Right lung (tissue), 5 donors: ENCODE data around the gene P2RY11. TPM values are rescaled to one million over a fixed set of nuclear protein-coding genes. Genes with fewer than 3 reads are reported as not detected.
A peak's percentile ranks its signal among the peaks of the same experiment; 100 is the strongest.

Experiments
- DNase-seq, 2 donors: peaks; one replicate each; pipeline ENCODE4 v3.0.0-alpha.2; 2013
- polyA plus RNA-seq, 5 donors: library from polyadenylated mRNA; unstranded; fragments of 120-200 nt; gene quantifications; one replicate each; pipeline versions ENCODE4 v1.2.1 to v1.2.3, GENCODE V29; 2013; ENCODE audit warnings: inconsistent platforms in 1 of 5, low replicate concordance in 1 of 5; ENCODE audit not compliant: insufficient read length in 5 of 5, insufficient read depth in 1 of 5

The P2RY11 gene
- polyA plus RNA-seq, 5 donors = 7.1 to 15.1 (median 10.9) TPM

DNA sequence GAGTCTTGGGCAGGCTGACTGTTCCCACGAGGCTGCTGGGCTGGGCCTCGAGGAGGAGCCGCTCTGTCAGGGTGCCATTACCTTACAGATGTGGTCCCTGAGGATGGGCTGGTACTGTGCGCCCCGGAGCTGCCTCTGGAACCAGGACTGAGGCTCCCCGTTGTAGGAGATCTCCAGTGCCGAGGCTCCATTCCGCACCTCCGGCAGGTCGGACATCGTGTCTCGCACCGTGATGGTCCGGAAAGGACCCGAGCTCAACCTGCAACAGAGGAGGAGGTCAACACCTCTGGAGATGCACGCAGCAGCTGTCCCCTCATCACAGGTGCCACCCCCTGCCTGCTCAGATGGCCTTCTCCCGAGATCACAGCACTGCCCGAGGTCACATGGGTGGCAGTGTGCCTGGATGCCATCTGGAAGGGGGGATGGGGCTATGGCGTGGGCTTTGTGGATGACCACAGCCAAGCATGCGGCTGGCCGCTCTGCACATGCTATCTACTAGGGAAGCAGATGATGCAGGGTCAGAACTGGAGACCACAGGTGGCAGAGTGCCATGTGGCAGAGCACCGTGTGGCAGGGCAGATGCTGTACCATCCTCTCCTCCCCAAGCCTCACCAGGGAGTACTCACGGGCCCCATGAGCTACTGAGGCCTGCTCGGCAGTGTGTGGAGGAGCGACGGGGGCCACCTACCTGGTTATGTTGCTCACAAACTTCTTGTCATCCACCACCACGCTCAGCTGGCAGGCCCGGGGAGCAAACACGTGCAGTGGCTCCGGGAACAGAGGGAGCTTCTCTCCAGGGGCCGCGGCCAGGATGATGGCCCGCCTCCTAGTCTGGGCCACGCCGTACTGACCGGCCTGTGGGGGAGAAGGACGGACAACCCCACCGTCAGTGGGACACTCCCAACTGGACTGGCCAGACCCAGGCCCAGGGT, 26.5 kb downstream of the P2RY11 start:
- DNase-seq = no peak

DNA sequence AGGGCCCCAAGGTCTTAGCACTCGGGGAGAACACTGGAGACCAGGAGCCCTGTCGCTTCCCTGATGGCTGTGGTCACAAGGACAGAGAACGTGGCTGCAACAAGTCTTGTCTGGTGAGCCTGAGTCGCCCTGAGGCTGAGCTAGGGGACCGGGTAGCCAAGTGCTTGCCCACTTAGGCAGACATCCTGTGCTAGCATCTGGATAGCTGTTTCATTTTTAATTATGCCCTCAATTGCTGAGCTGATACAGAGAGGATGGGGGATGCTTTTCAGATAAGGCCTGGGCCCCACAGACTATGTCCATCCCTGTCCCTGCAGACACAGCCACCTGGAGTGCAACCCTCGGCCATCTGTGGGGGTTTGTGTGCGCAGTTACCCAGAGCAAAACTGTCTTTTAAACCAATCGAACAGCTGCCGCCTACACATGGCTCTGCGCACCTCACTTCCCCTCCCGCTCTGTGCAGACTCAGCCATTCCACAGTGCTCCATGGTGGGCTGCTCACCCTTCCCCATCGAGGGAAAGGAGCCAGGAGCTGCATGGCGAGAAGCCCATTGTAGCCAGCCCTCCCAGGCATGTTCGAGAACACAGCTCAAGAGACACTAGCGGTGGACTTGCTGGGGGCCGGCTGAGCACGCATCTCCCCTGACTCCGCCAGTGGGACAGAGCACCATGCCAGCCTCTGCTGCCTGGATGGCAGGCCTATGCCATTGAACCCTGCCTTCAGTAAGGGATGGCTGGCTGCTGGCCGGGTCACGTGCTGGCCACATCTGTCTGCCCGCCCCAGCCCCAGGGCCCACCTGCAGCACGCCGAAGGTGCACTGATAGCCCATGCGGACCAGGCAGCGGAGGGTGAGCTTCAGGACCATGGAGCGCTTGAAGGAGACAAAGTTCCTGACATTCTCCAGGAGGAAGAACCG, 27.6 kb downstream of the P2RY11 start:
- DNase-seq = no peak

DNA sequence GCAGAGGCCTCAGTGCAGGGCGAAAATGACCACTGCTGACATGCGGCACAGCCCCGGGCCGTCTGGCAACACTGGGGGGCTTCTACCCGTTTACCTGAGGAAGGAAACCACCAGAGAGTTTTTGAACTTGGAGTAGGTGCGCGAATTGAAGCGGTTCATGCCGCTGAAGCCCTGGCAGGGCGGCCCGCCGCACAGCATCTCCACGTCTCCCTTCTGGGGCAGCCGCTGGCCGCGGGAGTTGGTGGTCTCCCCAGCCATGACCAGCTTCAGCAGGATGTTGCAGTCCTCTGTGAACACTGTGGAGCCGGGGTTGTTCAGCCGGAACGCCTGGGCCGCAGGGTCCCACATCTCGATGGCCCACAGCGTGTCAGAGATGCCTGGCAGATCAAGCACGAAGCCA, 28.5 kb downstream of the P2RY11 start:
- no peak for DNase-seq

DNA sequence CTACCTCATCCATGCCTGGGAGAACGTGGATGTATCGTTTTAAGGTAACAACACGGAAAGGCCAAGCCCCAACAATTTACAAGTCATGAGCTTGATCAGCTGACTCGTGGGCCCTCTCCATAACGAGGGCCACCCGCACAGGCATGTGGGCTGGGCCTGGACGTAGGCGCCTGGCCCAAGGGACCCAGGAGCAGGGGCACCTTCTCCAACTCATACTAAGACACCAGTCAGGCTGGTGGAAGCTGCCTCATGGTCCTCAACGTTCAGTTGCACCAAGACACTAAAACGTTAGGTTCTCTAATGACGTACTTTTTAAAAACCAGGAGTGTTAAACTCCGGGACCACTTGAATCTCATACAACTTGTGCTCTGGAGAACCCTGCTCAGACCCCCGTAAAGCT, 30.0 kb downstream of the P2RY11 start:
- no peak for DNase-seq

DNA sequence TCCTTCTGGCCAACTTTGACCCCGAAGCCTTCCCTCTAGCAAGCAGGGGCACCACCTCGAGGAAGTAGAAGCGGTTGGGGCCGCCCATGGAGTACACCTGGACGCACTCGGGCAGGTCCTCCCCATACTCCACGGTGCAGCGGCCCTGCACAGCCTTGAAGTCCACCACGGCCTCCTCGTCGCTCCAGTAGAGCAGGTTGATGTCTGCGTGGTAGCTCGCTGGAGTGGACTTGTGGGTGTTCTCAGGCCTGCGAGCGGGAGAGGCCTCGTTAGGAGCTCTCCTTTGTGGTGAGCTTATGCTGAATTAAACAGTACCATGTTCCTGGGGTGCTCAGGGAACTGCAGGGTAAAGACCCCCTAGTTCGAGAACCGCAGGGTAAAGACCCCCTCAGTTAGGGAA, 30.5 kb downstream of the P2RY11 start:
- DNase-seq = no peak

DNA sequence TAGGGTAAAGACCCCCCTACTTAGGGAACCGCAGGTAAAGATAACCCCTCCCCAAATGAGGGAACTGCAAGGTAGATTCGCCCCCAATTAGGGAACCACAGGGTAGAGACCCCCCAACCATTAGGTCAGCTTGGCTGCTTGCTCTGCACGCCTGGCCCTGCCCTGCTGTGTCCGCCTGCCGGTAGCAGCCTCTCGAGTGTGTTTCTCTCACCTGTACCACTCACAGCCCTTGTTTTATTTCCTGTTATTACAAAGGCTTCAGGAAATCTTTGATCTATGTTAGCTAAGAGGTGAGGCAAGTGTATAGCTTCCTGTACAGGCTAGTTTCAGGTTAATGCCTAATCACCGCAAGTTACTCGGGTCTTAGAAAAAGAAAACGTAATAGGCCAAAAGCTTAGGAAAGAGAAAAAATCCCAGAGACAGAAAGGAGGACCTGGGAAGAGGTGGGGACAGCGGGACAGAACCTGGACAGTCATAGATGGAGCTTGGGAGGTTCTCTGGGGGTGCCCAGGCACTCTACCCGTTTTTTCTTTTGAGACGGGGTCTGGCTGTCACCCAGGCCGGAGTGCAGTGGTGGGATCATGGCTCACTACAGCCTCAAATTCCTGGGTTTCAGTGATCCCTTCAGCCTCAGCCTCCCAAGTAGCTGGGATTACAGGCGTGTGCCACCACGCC, 31.3 kb downstream of the P2RY11 start:
- DNase-seq = peak; percentile 26 to 27

DNA sequence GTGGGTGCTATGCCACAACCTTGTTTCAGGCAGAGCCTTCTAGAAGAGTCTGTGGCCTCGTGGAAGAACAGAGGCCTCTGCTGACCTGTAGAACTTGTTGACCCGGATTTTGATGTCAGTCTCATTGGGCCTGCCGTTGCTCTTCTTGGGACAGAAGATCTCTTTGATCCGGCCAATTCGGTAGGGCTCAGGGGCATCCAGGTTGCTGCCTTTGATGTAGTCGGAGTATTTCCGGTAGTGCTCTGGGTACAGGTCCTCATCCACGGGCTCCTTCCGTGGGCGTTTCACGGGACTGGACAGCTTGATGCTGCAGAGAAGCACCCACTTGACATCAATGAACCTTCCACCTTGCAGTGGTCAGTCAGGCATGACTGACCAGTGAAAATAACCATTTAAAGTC, 32.2 kb downstream of the P2RY11 start:
- no peak for DNase-seq

DNA sequence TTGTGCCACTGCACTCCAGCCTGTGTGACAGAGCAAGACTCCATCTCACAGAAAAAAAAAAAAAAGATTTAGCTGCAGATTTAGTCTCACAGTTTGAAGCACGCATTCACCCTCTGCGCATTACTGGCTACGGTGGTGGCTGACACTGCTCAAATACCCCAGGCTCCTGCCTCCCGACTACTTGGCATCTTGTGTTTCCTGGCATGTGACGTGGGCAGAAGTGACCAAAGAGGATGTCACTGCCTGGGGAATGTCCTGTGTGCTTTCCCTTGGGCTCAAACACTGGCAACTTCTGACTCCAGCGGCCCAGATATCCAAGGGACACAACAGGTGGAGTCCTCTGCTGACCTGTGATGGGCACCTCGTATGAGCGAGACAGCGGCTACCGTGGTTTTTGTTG, 32.9 kb downstream of the P2RY11 start:
- no peak for DNase-seq

DNA sequence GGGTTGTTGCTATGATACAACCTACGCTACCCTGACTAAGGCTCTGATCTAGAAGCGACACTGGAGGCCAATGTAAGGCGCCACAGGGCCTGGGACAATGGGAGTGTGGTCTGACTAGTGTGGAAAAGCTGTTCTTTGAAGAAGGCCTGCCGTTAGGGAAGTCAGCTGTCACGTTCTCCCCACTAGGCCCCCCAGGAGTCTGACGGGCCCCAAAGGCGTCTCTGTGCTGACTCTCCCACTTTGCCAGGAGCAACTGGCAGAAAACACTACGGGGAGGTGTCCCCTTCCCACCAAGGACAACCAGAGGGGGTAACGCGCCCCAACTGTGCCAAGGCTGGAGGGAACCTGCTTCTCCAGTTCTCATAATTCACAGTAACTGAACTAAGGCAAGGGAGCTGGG, 33.5 kb downstream of the P2RY11 start:
- DNase-seq = no peak

DNA sequence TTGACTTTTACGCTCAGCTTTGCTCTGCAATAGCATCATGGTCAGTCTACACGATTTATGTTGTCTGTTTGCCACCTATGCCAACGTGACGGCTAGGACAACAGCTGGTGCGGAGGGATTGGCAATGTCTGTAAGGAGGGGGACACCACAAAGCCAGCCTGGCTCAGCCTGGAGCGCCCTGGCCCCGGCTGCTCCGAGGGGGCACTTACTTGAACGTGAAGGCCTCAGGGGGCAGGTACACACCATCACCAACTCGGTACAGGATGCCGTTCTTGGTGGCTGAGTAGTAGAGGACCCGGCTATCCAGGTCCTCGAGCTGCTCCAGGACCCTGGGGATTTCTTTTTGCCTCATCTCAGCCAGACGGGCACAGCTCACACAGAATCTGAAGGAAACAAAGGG, 34.6 kb downstream of the P2RY11 start:
- no peak for DNase-seq

DNA sequence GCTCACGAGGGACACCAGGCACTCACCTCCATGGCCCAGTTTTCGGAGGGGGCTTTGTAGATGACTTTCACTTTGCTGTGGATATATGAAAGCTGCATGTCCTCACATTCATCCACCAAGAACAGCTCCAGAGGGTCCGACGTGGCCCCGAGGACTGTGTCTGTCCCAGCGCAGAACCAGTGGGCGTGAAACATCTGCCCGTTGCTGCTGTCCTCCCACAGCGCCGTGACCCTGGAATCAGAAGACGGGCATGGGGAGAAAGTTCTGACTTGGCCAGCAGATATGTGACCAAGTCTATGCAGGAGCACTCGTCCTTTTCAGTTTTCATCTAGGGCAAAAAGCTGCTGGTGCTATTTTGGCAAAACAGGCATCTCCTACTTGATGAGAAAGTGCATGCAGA, 37.9 kb downstream of the P2RY11 start:
- no peak for DNase-seq

DNA sequence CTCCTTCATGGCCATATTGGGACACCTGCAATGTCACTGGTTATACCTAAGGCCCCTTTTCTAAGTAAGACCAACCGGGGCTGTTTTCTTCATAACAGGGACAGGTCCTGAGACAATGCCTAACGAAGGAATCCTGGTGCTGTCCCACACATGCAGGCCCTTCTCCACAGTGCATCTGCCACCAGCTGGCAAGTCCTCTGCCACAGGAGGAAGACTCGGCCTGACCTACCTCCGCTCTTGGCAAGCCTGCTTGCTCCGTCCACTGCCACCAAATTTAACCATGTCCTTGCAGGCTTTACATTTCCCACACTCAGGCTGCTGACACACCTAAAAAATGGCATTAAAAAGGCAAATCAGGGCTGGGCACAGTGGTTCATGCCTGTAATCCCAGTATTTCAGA, 40.0 kb downstream of the P2RY11 start:
- no peak for DNase-seq

DNA sequence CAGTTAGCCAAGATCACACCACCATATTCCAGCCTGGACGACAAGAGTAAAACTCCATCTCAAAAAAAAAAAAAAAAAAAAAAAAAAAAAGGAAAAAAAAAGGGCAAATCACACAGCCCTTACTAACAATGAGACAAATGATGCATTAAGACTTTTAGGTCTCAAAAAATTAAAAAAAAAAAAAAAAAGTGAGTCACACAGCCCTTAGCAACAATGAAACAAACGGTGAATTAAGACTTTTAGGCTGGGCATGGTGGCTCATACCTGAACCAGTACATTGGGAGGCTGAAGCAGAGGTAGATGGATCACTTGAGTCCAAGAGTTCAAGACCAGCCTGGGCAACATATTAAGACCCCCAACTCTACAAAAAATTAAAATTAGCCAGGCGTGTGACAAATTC, 40.6 kb downstream of the P2RY11 start:
- no peak for DNase-seq

DNA sequence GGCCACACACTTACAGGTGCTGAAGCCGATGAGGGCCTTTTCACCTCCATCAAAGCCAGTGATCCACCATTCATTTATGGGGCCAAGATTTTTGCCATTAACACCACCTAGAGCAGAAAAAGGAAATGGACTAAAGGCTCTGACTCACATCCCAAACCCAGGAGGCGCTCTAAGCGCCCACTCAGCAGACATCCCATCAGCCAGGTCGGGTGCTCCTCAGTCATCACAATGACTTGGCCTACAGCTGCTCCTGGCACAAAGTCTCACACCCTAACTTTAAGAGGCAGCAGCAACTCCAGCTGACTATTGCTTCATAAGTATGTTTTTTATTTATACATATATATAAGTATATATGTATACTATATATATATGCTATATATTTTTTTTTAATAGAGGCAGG, 44.3 kb downstream of the P2RY11 start:
- no peak for DNase-seq

DNA sequence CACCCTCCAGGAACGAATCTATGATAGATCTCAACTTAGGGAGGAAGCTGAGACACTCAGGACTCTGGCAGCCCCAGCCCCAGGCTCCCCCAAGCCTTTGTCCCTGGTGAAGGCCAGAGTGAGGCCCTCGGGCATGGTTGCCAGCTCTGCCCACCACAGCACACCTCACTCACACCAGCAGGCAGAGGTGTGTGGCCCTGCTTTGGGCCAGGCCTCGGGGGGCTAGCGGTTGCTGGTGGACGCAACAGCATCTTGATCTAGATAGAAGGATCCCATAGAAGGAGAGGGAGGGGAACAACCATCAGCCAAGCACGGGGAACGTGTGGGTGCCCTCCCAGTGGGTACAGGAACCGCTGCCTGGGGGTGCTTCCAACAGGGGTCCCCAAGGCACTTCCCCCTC, 46.6 kb downstream of the P2RY11 start:
- no peak for DNase-seq

DNA sequence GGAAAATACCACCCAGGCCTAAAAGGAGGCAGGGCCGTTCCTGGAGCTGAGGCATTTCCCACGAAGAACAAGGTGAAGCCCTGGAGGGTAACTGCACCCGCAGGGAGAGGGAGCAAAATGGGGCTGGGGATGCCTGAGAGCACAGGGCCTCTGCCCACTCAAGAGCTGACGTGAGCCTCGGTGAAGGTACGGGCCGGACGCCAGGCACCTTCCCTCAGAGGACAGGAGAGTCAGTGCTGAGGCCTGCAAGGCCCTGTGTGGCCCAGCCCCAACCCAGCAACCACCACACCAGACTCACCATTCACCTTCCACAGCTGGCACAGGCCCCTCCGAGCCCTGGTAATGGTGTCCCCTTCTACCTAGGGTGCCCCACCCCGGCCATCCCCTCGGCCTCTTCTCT, 47.0 kb downstream of the P2RY11 start:
- no peak for DNase-seq

DNA sequence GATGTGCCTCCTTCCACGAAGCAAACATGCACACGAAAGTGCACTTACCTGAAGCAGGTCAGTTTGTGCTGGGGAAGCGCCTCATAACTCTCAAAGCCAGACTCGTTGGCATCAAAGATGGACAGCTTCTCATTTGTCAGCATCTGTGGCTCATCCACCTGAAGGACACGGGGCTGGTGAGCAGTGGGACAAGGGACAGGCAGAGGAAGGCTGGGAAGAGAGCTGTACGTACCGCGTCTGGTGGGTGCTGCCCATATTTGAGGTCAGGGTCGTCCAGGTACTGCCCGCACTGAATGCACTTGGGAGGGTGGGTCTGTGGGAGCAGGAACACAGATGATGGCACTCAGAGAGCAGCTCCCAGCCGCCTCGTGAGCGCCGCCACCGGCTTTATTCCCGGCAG, 48.1 kb downstream of the P2RY11 start:
- DNase-seq = no peak

DNA sequence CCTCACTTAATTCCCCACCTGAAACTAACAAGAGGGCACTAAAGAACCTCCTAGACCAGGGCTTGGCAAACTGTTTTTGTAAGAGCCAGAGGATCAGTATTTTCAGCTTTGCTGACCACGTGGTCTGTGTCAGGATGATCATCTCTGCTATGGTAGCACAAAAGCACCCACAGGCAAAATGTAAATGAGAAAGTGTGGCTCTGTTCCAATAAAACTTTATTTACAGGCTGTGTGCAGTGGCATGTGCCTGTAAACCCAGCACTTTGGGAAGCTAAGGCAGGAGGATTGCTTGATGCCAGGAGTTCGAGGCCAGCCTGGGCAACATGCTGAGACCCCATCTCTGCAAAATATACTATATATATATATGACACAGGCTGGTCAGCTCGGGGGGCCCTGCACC, 52.0 kb downstream of the P2RY11 start:
- DNase-seq = no peak
